COR-L47 (cell line): ENCODE data around the gene SLC2A13.
"Not testable (repeated sequence)": the region's sequence is repeated elsewhere in the genome, so short reads cannot be mapped to it uniquely, and the experiment has no call there.

ENCODE experiments used
- DNase-seq: peaks from one replicate; lab custom pipeline; 2025; lab: John Stamatoyannopoulos, UW

Gene SLC2A13

GRCh38 chr12:40038619-40039018, 67.3 kb downstream of the SLC2A13 start:
- DNase-seq, result no peak

GRCh38 chr12:40034712-40035111, 71.2 kb downstream of the SLC2A13 start:
- no peak for DNase-seq

- DNase-seq, result no peak
Observed at GRCh38 chr12:40034156-40034555, 71.7 kb downstream of the SLC2A13 start.

GRCh38 chr12:40033242-40033630, 72.6 kb downstream of the SLC2A13 start:
- DNase-seq, result peak; percentile 46

DNA sequence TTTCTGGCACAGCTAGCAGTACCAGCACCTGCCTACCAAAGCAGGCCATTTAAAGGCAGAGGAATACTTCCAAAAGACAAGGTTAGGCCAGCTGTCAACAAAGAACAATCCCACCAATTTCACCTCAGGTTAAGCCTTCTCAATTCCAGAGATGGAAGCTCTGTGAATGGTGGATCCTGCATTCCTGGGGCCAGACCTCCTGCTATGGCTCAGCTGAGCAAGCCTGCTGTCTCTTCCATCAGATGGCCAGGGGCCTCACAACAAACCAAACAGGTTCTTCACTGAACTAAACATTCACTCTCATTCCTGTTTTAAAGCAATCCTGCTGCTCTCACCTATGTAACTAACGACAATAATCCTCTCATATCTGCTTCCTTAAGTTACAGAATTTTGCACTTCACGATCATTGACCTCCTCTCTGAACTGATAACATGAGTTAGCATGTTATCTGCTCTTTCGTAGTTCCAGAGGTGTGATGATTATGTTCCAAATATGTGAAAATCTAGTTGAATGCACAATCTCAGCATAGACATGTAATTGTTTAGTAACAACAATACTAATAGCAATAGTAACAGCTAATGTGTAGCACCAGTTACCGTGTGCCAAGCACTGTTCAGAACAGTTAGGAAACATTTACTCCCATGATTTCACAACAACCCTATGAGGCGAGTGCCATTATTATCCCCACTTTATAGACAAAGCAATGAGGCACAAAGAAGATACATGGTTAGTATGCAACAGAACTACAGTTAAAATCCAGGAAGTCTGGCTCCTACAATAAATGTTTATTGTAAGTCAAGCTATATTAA, 73.2 kb downstream of the SLC2A13 start:
- no peak for DNase-seq

- peak; percentile 69 for DNase-seq
Observed at GRCh38 chr12:40031965-40032364, 73.9 kb downstream of the SLC2A13 start.

GRCh38 chr12:40030970-40031369, 74.9 kb downstream of the SLC2A13 start:
- DNase-seq, result not testable (repeated sequence)

GRCh38 chr12:40028296-40028695, 77.6 kb downstream of the SLC2A13 start:
- no peak for DNase-seq

- no peak for DNase-seq
Observed at GRCh38 chr12:40022850-40023249, 83.0 kb downstream of the SLC2A13 start.

DNA sequence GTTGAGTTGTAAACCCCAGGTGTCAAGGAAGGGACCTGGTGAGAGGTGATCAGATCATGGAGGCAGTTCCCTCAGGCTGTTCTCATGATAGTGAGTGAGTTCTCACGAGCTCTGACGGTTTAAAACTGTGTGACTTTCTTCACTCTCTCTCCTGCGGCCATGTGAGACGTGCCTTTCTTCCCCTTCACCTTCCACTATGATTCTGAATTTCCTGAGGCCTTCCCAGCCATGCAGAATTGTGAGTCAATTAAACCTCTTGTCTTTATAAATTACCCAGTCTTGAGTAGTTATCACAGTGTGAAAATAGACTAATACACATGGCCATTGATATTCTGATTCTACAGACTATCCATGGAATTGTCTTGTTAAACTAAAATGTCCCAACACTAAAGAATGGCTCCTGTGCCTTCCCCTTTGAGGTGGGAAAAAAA, 85.6 kb downstream of the SLC2A13 start:
- no peak for DNase-seq

DNA sequence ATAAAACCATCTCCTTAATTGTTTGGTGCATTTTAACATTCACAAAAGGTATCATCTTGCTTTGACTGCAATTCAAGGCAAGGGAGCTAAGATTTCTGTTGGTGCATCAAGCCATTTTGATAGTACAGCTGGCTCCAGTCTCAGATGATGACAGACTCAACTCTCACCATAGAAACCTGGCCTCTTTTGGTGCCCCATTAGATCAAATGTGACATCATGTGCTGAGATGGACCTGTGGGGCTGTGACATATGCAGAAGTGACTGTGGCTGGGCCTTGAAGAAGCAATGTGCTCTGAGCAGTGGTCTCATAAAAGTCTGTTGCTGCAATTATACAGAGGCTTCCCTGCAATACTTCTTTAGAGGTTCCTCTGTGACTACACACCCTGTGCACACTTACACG, 88.4 kb downstream of the SLC2A13 start:
- DNase-seq, result no peak

DNA sequence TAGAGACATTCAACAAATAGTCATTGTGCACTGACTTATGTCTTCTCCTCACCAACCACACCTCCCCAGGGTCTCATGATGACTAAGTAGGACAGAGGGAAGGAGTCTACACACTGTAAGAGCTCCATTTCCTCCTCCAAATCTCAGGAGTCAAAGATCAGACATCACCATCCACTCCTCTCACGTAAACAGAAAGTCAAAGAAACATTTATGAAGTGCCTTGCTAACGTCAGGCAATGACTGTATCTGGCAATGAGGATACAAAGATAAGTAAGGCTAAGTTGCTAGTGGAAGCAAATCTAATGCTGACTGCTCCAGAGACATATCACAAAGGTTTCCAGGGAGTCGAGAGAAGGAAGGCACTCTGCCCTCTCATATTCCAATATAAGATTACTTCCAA, 88.9 kb downstream of the SLC2A13 start:
- DNase-seq, result no peak

- DNase-seq, result no peak
Observed at GRCh38 chr12:40015881-40016280, 90.0 kb downstream of the SLC2A13 start.

GRCh38 chr12:40015345-40015744, 90.5 kb downstream of the SLC2A13 start:
- DNase-seq, result no peak

DNA sequence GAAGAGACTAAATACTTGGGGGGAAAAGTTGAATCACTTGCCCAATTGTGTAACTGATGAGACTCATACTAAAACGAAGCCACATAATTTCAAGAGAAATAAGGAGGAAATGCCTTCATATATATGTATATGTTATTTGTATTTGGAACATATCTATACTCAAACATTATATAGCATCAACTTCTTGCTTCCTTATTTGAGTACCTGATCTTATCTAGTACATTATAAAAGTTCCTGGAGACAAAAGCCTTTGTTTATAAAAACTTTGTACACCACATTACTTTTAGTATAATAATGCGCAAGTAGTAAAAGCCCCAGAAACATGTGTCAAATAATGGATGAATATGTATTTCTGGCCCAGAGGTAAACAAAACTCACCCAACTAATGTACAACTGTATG, 92.0 kb downstream of the SLC2A13 start:
- no peak for DNase-seq

DNA sequence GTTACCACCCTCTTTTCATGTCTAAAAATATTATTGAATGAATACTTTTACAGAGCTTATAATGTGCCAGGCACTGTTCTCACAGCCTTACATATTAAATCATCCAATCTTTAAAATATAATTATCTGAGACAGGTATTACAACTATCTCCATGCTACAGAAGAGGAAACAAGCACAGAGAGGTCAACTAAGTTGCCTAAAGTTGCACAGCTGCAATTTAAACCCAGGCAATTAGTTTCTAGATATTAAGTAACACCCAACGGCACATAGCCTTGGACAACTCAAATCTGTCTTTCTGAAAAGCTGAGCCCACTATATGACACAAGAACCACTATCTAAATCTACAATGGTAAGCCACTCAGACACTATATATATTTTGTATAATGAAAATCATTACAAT, 92.6 kb downstream of the SLC2A13 start:
- no peak for DNase-seq

GRCh38 chr12:40012711-40013110, 93.2 kb downstream of the SLC2A13 start:
- no peak for DNase-seq

DNA sequence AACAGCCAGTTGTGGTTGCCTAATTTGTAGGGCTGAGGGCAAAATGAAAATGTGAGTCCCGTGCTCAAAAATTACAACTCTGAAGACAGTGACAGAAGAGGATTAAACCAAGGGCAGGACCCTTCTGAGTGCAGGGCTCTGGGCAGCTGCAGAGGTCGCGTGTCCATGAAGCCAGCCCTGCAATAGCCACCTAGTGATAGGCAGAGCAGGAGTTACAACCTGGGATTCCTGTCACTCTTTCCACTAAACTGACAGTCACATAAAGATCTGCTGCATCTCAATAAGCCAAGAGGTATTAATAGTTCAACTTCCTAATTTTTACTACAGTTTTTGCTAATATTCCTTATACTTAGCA, 94.1 kb downstream of the SLC2A13 start:
- DNase-seq, result no peak

DNA sequence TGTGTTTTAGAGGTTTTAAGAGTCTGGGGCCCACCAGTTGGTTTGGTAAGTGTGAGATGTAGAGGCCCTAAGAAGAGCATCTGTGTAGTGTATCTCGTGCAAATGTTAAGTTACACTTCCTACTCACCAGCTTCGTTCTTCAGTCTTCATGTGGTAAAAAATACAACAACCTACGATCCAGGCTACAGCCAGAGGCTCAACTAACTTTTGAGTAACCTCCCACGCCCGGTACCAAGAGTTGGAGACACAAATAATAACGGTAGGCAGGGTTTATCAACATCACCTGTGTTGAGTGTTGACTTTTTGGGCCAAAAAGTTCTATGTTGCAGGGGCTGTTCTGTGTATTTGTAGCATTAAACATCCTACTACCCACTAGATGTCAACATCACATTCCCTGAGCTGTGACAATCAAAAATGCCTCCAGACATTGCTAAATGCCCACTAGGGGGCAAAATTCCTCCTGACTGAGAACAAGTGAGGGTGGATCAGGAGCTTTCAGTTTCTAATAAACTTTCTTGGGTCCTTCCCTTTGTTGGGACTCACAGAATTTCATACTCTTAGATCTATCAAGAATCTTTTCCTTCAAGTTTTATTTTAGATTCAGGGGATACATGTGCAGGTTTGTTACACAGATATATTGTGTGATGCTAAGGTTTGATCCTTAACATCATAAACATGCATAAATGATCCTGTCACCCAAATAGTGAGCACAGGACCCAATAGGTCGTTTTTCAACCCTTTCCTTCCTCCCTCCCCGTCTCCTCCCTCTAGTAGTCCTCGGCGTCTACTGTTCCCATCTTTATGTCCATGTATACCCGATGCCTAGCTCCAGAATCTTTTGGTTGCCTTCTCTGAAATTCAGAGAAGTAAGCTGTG, 94.7 kb downstream of the SLC2A13 start:
- DNase-seq, result peak; percentile 73

DNA sequence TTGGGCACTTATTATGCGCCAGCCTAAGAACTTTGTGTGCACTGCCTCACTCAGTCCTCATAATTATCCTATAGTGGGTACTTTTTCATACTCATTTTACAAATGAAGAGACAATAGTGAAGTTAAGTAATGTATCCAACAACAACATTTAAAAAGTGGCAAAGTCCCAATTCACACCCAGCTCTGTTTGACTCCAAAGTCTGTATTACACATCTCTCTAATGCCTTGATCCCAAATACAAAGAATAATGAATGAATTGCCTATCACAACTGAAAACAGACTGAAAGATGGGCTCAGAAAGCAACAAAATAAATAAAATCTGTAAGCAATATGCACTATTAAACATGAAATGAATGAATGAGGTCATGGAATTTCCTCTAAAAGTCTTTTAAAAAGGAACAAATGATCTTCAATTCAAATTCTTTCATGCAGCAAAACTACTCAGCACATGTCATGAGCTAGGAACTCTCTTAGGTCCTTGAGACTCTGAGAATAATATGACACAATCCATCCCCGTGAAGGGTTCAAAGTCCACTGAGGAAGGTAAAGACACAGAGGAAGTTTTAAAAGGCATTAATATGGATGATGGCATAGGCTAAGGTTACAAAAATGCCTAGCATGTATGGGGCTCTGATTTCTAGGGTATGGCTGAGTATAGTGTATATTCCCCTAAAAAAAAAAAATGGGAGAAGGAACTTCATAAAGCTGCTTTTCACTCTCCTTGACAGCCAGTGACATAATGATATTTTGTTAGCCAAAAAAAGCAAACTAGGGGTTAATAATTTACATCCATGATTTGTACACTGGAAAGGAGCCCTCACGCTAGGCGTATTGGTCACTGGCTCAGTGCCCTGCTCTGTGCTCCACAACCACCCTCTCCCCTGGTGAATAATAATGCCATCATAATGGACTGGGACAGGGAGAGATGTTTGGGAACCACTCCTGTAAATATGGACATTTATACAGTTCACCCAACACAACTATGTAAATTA, 103.4 kb downstream of the SLC2A13 start:
- DNase-seq, result no peak

GRCh38 chr12:40001406-40001805, 104.5 kb downstream of the SLC2A13 start:
- DNase-seq, result no peak

GRCh38 chr12:40000884-40001283, 105.0 kb downstream of the SLC2A13 start:
- no peak for DNase-seq
